GM13976 (cell line): ENCODE measurements around the gene ARFIP1.

Experiments
- DNase-seq: peaks from one replicate; pipeline ENCODE4 v3.0.0; 2012; ENCODE audit warnings: low spot score
- CTCF ChIP-seq: IDR thresholded peaks from 2 replicates; pipeline ENCODE4 v1.5.1; 2012; ENCODE audit warnings: borderline replicate concordance, mild to moderate bottlenecking; ENCODE audit not compliant: insufficient read depth; ENCODE audit errors: extremely low read depth, missing control alignments, control extremely low read depth
- in situ Hi-C: fragments of 300-500 bp; cut with MboI; formaldehyde crosslinking; loops from one replicate; pipeline ENCODE4 v1.12.0; 2022; ENCODE audit warnings: low sequenced_read_pairs, mixed read lengths, inconsistent platforms; ENCODE audit not compliant: unreplicated experiment

Gene ARFIP1

DNA sequence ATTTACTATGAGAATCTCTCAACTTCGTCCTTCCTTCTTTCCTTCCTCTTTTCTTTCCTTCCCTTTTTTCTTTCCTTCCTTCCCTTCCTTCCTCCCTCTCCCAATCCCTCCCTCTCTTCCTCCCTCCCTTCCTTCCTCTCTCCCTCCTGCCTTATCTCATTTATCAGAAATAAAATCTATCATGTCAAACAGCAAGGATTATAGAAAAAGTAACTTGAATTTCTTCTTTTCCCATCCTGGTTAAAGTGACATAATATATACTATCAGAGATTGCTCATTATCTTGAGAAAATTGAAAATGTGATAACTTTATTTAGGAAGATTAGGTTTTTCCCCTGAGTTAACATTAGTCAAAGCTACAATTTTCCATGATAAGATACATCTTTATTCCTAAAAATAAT, 5.8 kb upstream of the ARFIP1 start:
- in situ Hi-C loops, result no loop called here
- DNase-seq, result no peak
- TF ChIP-seq CTCF, result no peak

DNA sequence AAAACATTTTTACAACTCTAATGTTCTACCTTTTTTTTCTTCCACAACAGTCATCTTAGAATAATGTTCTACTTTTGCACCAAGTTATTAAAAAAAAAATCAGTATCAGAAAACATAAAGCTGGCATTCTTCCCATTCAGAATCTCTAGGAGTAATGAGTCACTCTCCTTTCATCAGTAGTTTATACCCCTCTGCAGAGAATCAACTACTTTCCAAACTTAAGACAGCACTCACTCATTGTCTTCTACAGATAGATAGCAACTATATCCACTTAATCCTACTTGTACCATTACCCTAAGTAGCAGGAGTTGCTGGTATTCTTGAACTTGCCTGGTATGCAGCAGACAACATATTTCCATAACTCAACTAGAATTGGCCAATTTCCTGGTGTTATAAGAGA, 3.4 kb upstream of the ARFIP1 start:
- no peak for DNase-seq
- in situ Hi-C loops, result no loop called here
- no peak for TF ChIP-seq CTCF

- DNase-seq, result no peak
- in situ Hi-C loops, result no loop called here
- TF ChIP-seq CTCF, result no peak
Observed at GRCh38 chr4:152777488-152777887, 2.3 kb upstream of the ARFIP1 start.

DNA sequence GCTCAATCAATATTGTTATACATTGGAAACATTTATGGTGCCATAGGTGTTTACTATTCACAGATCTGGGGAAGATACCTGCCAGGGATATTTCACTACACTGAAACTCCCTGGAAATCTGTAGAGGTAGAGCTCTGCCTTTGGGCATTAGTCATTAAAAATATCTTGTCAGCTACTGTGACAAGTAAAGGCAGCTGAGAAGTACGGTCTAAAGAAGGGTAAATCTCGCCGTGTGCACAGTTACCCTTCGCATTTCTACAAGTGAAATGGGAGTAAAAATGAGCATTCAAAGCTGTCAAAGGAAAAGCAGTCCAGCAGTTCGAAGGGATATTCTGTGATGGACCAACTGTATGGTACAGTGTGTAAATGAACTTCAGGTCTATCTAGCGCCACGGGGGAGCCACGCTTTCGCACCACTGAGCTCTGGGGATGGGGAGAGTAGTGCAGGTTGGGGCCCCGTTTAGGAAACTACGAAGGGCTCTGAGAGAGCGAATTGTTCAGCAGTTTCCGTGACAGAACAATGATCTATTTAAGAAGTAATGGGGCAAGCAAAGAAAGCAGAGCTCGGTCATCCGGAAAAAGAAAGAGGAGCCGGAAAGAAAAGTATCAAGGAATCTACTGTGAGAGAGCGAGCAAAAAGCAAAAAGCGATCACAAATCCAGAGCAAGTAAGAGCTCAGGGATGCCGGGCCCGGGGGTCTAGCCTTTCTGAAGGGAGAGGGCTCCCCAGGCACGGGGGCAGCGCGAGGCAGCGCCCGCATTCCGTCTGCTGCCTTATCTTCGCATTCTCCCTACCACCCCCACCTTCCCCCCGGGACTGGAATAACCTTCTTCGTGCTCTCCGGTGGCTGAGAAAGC, 870 bp upstream of the ARFIP1 start:
- in situ Hi-C loops, result no loop called here
- no peak for TF ChIP-seq CTCF
- DNase-seq, result peak; percentile 36

DNA sequence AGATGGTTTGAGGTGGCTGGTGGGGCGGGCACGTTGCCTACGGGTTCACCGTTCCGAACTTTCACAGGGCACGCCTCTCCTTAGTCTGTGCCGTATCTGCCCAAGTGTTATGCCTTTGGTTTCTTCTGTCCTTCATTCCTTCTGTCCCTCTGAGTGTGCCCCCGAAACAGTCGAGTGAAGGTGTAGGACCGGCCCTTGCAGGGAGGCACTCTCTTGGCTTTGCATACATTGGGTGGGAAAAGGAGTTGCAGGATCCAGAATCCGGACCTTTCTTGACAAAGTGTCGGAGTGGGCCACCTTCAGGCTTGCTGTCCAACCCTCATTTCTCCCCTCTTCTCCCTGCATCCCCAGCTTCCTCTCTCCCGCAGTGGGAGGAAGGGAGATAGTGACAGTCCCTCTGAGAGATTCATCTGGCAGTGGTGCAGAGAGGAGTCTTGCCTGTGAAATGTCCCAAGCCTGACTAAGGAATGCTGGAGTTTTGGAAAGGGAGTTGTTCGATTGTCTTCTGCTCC, 569 bp downstream of the ARFIP1 start:
- no peak for DNase-seq
- in situ Hi-C loops, result no loop called here
- no peak for TF ChIP-seq CTCF

DNA sequence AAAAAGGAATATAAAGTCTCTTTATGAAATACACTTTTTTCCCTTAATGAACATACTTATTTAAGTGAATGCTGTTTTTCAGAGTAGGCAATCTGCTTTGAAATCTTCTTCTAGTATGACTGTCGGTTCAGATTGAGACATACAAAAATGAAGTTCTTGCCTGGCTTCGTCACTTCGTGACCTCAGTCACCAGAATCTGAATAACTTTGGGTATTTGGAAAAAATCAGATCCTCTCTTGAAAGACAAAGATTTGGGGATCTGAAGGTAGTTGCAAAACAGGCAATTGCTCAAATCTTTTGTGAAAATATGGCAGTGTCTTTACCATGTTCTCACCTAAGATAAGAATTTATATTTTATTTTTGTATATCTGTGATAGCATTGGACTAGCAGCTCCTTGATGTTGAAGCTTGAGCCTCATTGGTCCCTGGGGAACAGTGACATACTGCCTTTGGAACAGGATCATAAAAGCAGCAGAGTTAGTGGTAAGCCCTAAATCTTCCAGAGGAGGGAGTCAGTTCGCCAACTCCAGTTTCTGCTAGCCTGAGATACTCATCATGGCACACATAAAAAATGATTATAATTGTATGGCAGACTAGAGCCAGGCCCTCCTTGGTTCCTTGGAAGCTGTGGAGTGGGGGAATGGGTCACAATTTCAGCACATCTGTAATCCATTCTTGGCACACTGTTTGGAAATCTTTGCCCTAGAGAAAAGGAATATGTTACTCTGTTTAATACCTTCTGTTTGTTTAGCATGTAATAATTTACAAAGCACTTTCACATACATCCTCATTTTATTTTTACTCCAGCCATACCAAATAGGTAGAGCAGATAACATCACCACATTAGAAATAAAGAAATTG, 5.0 kb downstream of the ARFIP1 start:
- DNase-seq, result no peak
- in situ Hi-C loops, result no loop called here
- no peak for TF ChIP-seq CTCF
